ENCODE measurements around the gene DSN1. TPM values are rescaled to one million over a fixed set of nuclear protein-coding genes. Genes with fewer than 3 reads are reported as not detected.

The DSN1 gene
- total and polyA plus RNA-seq, 4 donors, result 3.5 to 14.6 (median 5.1) TPM

- TF ChIP-seq NR2F2 (IDR thresholded peaks at IDR 0.05), result no peak
- TF ChIP-seq HNF4G (IDR thresholded peaks at IDR 0.05), result no peak
- no peak for TF ChIP-seq TAF1 (conservative IDR thresholded peaks at IDR 0.05)
- no peak for TF ChIP-seq ATF3 (IDR thresholded peaks at IDR 0.05)
- TF ChIP-seq RXRA (IDR thresholded peaks at IDR 0.05), result no peak
- TF ChIP-seq SP1 (IDR thresholded peaks at IDR 0.05), result no peak
- no peak for TF ChIP-seq GABPA (IDR thresholded peaks at IDR 0.05 in 1 of 2, conservative IDR thresholded peaks at IDR 0.05 in 1 of 2)
- TF ChIP-seq FOXA1 (IDR thresholded peaks at IDR 0.05), result no peak
- TF ChIP-seq MAX (IDR thresholded peaks at IDR 0.05), result no peak
- no peak for TF ChIP-seq JUND (IDR thresholded peaks at IDR 0.05)
- no peak for TF ChIP-seq ZBTB33 (IDR thresholded peaks at IDR 0.05)
- no peak for TF ChIP-seq REST (IDR thresholded peaks at IDR 0.05)
- H3K4me3 ChIP-seq (ENCODE audit: low read depth in 1 of 3, low read length in 3 of 3), result no peak overlapping the region
- H3K9me3 ChIP-seq (ENCODE audit: control insufficient read depth in 4 of 4, low read length in 3 of 4), result no peaks in the 10 kb centered on the region
- H3K27ac ChIP-seq (ENCODE audit: low read depth in 1 of 2, low read length in 2 of 2), result no peak overlapping the region
- peaks cover 0 to 4% (median 0%) of the 10 kb centered on the region in 4 donors for H3K36me3 ChIP-seq (ENCODE audit: control insufficient read depth in 4 of 4, insufficient read depth in 3 of 4, low read depth in 1 of 4, low read length in 3 of 4)
- no peak for DNase-seq (ENCODE audit: low spot score)
- WGBS, result 80% methylated on average over 5 of the region's 5 CpGs
- H3K9ac ChIP-seq (ENCODE audit: low read depth in 1 of 2, low read length in 2 of 2), result no peak overlapping the region
- no peaks in the 10 kb centered on the region for H3K4me1 ChIP-seq (ENCODE audit: control insufficient read depth in 4 of 4, insufficient read depth in 4 of 4, low read length in 3 of 4)
- no peaks in the 10 kb centered on the region for H3K27me3 ChIP-seq (ENCODE audit: control insufficient read depth in 4 of 4, insufficient read depth in 4 of 4, low read length in 3 of 4)
Measured at GRCh38 chr20:36709126-36709525, 64.4 kb downstream of the DSN1 start.

- Histone ChIP-seq H3K9ac (ENCODE audit: low read depth in 1 of 2, low read length in 2 of 2) (no peak overlapping the region), H3K4me3 (ENCODE audit: low read depth in 1 of 3, low read length in 3 of 3) (no peak overlapping the region), H3K4me1 (ENCODE audit: control insufficient read depth in 4 of 4, insufficient read depth in 4 of 4, low read length in 3 of 4) (no peaks in the 10 kb centered on the region), H3K36me3 (ENCODE audit: control insufficient read depth in 4 of 4, insufficient read depth in 3 of 4, low read depth in 1 of 4, low read length in 3 of 4) (peaks cover 0 to 4% (median 0%) of the 10 kb centered on the region in 4 donors), H3K27me3 (ENCODE audit: control insufficient read depth in 4 of 4, insufficient read depth in 4 of 4, low read length in 3 of 4) (no peaks in the 10 kb centered on the region), H3K27ac (ENCODE audit: low read depth in 1 of 2, low read length in 2 of 2) (no peak overlapping the region), H3K9me3 (ENCODE audit: control insufficient read depth in 4 of 4, low read length in 3 of 4) (no peaks in the 10 kb centered on the region)
- 96% methylated on average over 4 of the region's 4 CpGs for WGBS
- DNase-seq (ENCODE audit: low spot score), result no peak
- TF ChIP-seq MAX (IDR thresholded peaks at IDR 0.05) (no peak), JUND (IDR thresholded peaks at IDR 0.05) (no peak), HNF4G (IDR thresholded peaks at IDR 0.05) (no peak), GABPA (IDR thresholded peaks at IDR 0.05 in 1 of 2, conservative IDR thresholded peaks at IDR 0.05 in 1 of 2) (no peak), CTCF (IDR thresholded peaks at IDR 0.05; ENCODE audit: low read depth, low read length, missing input control) (no peak), EGR1 (IDR thresholded peaks at IDR 0.05; ENCODE audit: low read depth in 2 of 2) (no peak), NR2F2 (IDR thresholded peaks at IDR 0.05) (no peak), REST (IDR thresholded peaks at IDR 0.05) (no peak), YY1 (IDR thresholded peaks at IDR 0.05) (no peak), ATF3 (IDR thresholded peaks at IDR 0.05) (no peak), HNF4A (conservative IDR thresholded peaks at IDR 0.05) (no peak), TAF1 (conservative IDR thresholded peaks at IDR 0.05) (no peak), RXRA (IDR thresholded peaks at IDR 0.05) (no peak), RAD21 (IDR thresholded peaks at IDR 0.05) (no peak), FOXA2 (IDR thresholded peaks at IDR 0.05) (no peak), FOXA1 (IDR thresholded peaks at IDR 0.05) (no peak)
Measured at GRCh38 chr20:36703530-36703929, 70.0 kb downstream of the DSN1 start.
